Immature natural killer cell (primary cell): ENCODE results near the gene CHRNA4. TPM values are rescaled to one million over a fixed set of nuclear protein-coding genes. Genes with fewer than 3 reads are reported as not detected.

ENCODE experiments used
- DNase-seq, 3 donors: peaks; one replicate each; pipeline ENCODE4 v3.0.0; 2022; ENCODE audit warnings: mixed read lengths in 1 of 3
- H3K27ac Mint-ChIP-seq, 6 donors: one replicate each; pipeline ENCODE4 v1.8.0; 2020; ENCODE audit warnings: mixed read lengths in 6 of 6, mild to moderate bottlenecking in 5 of 6, inconsistent platforms in 4 of 6, moderate library complexity in 3 of 6
- H3K27me3 Mint-ChIP-seq, 3 donors: one replicate each; pipeline ENCODE4 v1.8.0; 2020 to 2021; ENCODE audit warnings: low read depth in 3 of 3, mild to moderate bottlenecking in 3 of 3, mixed read lengths in 3 of 3, moderate library complexity in 3 of 3, inconsistent platforms in 1 of 3
- H3K36me3 Mint-ChIP-seq, 3 donors: one replicate each; pipeline ENCODE4 v1.8.0; 2020; ENCODE audit warnings: mixed read lengths in 3 of 3, inconsistent platforms in 2 of 3, mild to moderate bottlenecking in 2 of 3
- H3K4me1 Mint-ChIP-seq, 2 donors: one replicate each; pipeline ENCODE4 v1.8.0; 2020; ENCODE audit warnings: inconsistent platforms in 2 of 2, mild to moderate bottlenecking in 2 of 2, mixed read lengths in 2 of 2, moderate library complexity in 1 of 2
- H3K4me3 Mint-ChIP-seq, 5 donors: one replicate each; pipeline ENCODE4 v1.8.0; 2020; ENCODE audit warnings: mild to moderate bottlenecking in 5 of 5, mixed read lengths in 5 of 5, inconsistent platforms in 3 of 5, moderate library complexity in 3 of 5
- H3K9me3 Mint-ChIP-seq, 6 donors: one replicate each; pipeline ENCODE4 v1.8.0; 2020; ENCODE audit warnings: mild to moderate bottlenecking in 6 of 6, mixed read lengths in 6 of 6, inconsistent platforms in 4 of 6, moderate library complexity in 3 of 6
- polyA plus RNA-seq, 3 donors: library from polyadenylated mRNA; unstranded; fragments of 300-500 nt; fragmentation: Illumina TruSeq; gene quantifications; one replicate each; pipeline ENCODE4 v1.2.3, GENCODE V29; 2021

The CHRNA4 gene
- polyA plus RNA-seq, 3 donors from 2014 or later, result not detected

GRCh38 chr20:63303095-63303666 lies 58.0 kb downstream of the CHRNA4 start:
- peaks cover 0 to 4% (median 0%) of the 10 kb centered on the region in 3 donors for H3K36me3 Mint-ChIP-seq
- H3K4me3 Mint-ChIP-seq, result no peak overlapping the region
- no peak overlapping the region for H3K27ac Mint-ChIP-seq
- DNase-seq, result no peak
- peaks cover 2 to 8% (median 2%) of the 10 kb centered on the region in 3 donors for H3K27me3 Mint-ChIP-seq
- no peaks in the 10 kb centered on the region for H3K4me1 Mint-ChIP-seq
- peaks cover 0 to 15% (median 3%) of the 10 kb centered on the region in 6 donors for H3K9me3 Mint-ChIP-seq

DNA sequence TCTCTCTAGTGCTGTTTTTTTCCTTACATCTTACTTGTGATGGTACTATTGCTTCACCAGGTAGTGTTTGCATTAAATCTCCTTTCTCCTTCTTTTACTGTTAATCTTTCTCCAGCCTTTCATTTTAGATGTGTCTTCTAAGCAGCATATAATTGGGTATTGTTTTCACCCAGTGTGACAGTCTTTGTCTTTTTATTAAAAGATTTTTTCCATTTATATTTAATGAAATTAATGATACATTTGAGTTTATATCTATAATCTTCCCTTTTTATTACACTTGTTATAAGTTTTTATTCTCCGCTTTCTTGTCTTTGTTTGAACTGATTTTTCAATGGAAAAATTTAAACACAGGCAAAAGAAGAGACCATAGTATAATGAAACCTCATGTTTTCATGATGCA lies 59.5 kb downstream of the CHRNA4 start:
- Mint-ChIP-seq H3K9me3 (peaks cover 0 to 15% (median 3%) of the 10 kb centered on the region in 6 donors), H3K27ac (no peak overlapping the region), H3K4me3 (no peak overlapping the region), H3K4me1 (no peaks in the 10 kb centered on the region), H3K27me3 (peaks cover 2 to 8% (median 2%) of the 10 kb centered on the region in 3 donors), H3K36me3 (peaks cover 0 to 4% (median 0%) of the 10 kb centered on the region in 3 donors)
- no peak for DNase-seq

GRCh38 chr20:63298731-63299312 lies 62.3 kb downstream of the CHRNA4 start:
- Mint-ChIP-seq H3K9me3 (peaks cover 0 to 15% (median 3%) of the 10 kb centered on the region in 6 donors), H3K36me3 (peaks cover 0 to 4% (median 0%) of the 10 kb centered on the region in 3 donors), H3K4me3 (no peak overlapping the region), H3K27me3 (peaks cover 4 to 7% (median 5%) of the 10 kb centered on the region in 3 donors), H3K4me1 (no peaks in the 10 kb centered on the region), H3K27ac (no peak overlapping the region)
- DNase-seq, result no peak

- H3K4me3 Mint-ChIP-seq, result no peak overlapping the region
- DNase-seq, result no peak
Measured at GRCh38 chr20:63297796-63298572, 63.2 kb downstream of the CHRNA4 start.

DNA sequence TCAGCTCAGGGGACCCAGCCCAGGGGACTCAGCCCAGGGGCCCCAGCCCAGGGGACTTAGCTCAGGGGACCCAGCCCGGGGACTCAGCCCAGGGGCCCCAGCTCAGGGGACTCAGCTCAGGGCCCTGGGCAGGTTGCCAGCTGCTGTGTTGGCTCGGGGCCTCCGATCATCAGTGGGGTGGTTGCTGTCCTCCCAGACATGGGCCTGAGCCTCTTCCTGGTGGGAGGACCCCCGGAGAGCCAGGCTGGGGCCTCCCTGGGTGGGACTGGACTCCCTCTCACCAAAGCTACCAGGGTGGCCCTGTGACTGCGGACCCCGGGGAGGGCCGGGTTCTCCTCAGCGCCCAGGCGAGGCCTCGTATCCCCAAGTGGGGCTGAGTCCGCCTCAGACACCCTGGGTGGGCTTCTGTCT lies 63.8 kb downstream of the CHRNA4 start:
- Mint-ChIP-seq H3K27me3 (peaks cover 4 to 5% (median 4%) of the 10 kb centered on the region in 3 donors), H3K4me1 (no peaks in the 10 kb centered on the region), H3K4me3 (no peak overlapping the region), H3K36me3 (no peaks in the 10 kb centered on the region), H3K27ac (no peak overlapping the region), H3K9me3 (peaks cover 0 to 9% (median under 1%) of the 10 kb centered on the region in 6 donors)
- no peak for DNase-seq

More at GRCh38 chr20:63297796-63298572, 63.2 kb downstream of the CHRNA4 start:
- Mint-ChIP-seq H3K27me3 (peaks cover 4 to 7% (median 5%) of the 10 kb centered on the region in 3 donors), H3K4me1 (no peaks in the 10 kb centered on the region), H3K9me3 (peaks cover 0 to 15% (median 3%) of the 10 kb centered on the region in 6 donors), H3K36me3 (peaks cover 0 to 4% (median 0%) of the 10 kb centered on the region in 3 donors), H3K27ac (no peak overlapping the region)

- DNase-seq, result no peak
- H3K36me3 Mint-ChIP-seq, result no peaks in the 10 kb centered on the region
- H3K4me3 Mint-ChIP-seq, result no peak overlapping the region
- peaks cover 0 to 5% (median 0%) of the 10 kb centered on the region in 6 donors for H3K9me3 Mint-ChIP-seq
- no peaks in the 10 kb centered on the region for H3K4me1 Mint-ChIP-seq
- peaks cover 4 to 5% (median 4%) of the 10 kb centered on the region in 3 donors for H3K27me3 Mint-ChIP-seq
- no peak overlapping the region for H3K27ac Mint-ChIP-seq
Measured at GRCh38 chr20:63296531-63297299, 64.4 kb downstream of the CHRNA4 start.

DNA sequence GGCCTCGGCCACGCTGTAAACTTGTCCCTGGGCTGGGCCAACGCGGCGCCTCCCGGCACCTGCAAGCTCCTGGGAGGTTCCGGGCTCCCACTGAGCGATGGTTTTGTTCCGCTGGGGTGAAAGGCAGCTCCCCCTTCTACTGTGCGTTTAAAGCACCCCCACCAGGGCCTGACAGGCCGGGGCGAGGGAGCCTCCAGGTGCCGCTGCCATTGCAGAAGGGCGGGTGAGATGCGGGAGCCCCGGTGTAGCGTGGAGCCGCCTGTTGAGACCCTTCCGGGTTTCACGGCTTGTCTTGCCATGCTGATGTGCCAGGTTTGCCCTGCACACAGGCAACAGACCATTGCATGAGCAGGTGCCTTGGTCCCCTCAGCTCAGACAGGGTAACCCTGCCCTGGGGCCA lies 65.3 kb downstream of the CHRNA4 start:
- Mint-ChIP-seq H3K9me3 (no peaks in the 10 kb centered on the region), H3K4me3 (no peak overlapping the region), H3K36me3 (no peaks in the 10 kb centered on the region), H3K27me3 (peaks cover 2 to 5% (median 4%) of the 10 kb centered on the region in 3 donors), H3K27ac (no peak overlapping the region), H3K4me1 (no peaks in the 10 kb centered on the region)
- no peak for DNase-seq

DNA sequence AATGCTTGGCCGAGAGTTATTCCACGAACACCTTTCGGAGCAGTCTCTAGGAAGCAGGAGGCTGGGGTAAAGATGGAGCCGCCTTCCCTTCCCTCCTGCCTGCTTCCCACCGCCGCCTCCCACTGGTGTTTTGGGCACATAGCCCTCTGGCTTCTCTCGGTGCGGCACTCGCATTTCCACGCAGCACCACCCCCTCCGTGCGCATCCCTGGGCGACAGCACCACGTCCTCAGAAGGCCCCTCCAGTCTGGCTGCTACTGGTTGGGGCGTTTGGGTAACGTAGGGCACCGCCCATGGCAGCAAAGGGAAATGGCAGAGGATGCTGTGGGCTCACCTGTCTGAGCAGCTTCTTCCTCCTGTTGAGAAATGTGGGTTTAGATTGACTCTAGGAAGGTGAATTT lies 65.7 kb downstream of the CHRNA4 start:
- no peaks in the 10 kb centered on the region for H3K36me3 Mint-ChIP-seq
- no peaks in the 10 kb centered on the region for H3K9me3 Mint-ChIP-seq
- H3K27ac Mint-ChIP-seq, result no peak overlapping the region
- peaks cover 2 to 5% (median 4%) of the 10 kb centered on the region in 3 donors for H3K27me3 Mint-ChIP-seq
- DNase-seq, result no peak
- H3K4me1 Mint-ChIP-seq, result no peaks in the 10 kb centered on the region
- H3K4me3 Mint-ChIP-seq, result no peak overlapping the region

DNA sequence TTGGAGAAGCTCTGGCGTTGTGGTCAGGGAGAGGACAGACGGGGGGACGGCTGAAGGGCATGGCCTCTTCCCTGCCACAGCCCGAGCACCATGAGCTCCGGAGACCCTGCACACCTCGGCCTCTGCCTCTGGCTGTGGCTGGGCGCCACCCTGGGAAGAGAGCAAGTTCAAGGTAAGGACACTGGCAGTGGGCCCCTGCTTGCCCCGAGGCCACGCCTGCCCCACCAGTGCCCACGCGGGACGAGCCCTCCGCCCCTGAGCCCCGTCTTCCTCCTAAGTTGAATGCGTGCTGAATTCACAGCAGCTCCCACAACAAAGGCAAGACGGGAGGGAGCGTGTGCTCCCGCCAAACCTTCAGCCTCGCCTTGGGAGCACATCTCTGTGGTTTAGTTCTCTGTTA lies 66.1 kb downstream of the CHRNA4 start:
- H3K27me3 Mint-ChIP-seq, result peaks cover 2 to 5% (median 2%) of the 10 kb centered on the region in 3 donors
- no peak overlapping the region for H3K4me3 Mint-ChIP-seq
- H3K27ac Mint-ChIP-seq, result no peak overlapping the region
- DNase-seq, result no peak
- H3K4me1 Mint-ChIP-seq, result no peaks in the 10 kb centered on the region
- H3K36me3 Mint-ChIP-seq, result no peaks in the 10 kb centered on the region
- no peaks in the 10 kb centered on the region for H3K9me3 Mint-ChIP-seq

DNA sequence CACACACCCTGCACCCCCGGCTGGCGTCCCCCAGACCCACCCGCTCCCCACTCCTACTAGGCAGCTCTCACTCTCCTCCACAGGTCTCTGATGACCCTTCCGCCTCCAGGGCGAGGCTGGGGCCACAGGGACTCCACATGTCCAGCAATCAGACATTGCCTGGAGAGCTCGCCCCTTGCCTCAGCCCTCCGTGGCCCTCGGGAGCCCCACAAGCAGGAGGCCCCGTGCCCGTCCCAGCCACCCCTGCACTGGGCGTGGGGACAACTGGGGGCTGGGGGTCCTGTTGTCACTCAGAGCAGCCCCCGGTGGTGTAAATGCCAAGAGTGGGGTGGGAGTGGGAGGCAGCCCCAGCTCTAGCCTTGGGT lies 66.6 kb downstream of the CHRNA4 start:
- H3K27me3 Mint-ChIP-seq, result peaks cover 2 to 5% (median 2%) of the 10 kb centered on the region in 3 donors
- no peak overlapping the region for H3K27ac Mint-ChIP-seq
- DNase-seq, result no peak
- no peaks in the 10 kb centered on the region for H3K4me1 Mint-ChIP-seq
- no peaks in the 10 kb centered on the region for H3K9me3 Mint-ChIP-seq
- no peak overlapping the region for H3K4me3 Mint-ChIP-seq
- no peaks in the 10 kb centered on the region for H3K36me3 Mint-ChIP-seq

- Mint-ChIP-seq H3K27ac (no peak overlapping the region), H3K36me3 (no peaks in the 10 kb centered on the region), H3K4me1 (no peaks in the 10 kb centered on the region), H3K4me3 (no peak overlapping the region), H3K27me3 (peaks cover 2 to 5% (median 2%) of the 10 kb centered on the region in 3 donors), H3K9me3 (no peaks in the 10 kb centered on the region)
- no peak for DNase-seq
Measured at GRCh38 chr20:63293871-63294535, 67.1 kb downstream of the CHRNA4 start.

- Mint-ChIP-seq H3K9me3 (no peaks in the 10 kb centered on the region), H3K36me3 (no peaks in the 10 kb centered on the region), H3K27ac (no peak overlapping the region), H3K4me1 (no peaks in the 10 kb centered on the region), H3K4me3 (no peak overlapping the region), H3K27me3 (peaks cover 2 to 5% (median 2%) of the 10 kb centered on the region in 3 donors)
- DNase-seq, result no peak
Measured at GRCh38 chr20:63293456-63293855, 67.7 kb downstream of the CHRNA4 start.
